ENCODE data around the gene BHLHE40. TPM values are rescaled to one million over a fixed set of nuclear protein-coding genes. Genes with fewer than 3 reads are reported as not detected.

Gene BHLHE40
- total and polyA plus RNA-seq, 2 experiments from 2014 or later = 1.7 to 2.2 TPM

DNA sequence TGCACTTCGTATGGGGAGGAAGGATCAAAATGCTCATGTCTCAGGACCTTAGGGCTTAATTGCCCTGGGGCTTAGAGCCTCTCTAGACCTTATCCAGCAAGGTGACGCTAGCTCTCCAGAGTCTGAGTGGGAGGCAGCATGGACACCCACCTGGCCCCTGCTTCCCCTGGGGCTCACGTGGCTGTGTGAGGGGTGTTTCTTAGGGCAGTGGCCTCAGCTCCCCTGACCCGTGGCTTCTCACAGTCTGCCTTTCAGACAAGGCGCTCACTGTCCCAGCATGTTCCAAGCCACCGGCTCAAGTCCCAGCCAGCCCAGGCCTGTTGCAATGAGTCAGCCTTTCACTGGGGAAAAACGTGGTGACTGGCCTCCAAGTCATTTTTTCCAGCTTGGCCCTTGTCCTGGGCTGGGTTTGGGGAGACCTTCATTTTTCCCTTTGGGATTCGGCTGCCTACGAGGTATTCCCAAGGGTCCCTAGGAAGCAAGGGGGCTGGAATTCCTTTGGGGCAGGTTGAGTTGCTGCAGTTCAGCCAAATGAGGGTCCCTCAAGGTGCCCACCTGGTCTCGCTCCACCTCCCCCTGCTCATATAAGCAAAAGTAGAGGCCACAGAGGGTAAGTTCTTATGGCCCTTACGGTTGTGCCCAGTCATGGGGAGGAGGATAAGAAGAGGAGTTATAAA is 15.7 kb downstream of the BHLHE40 start (continued):
- TF ChIP-seq CTCF (conservative IDR thresholded peaks at IDR 0.05; ENCODE audit: low read depth in 2 of 2) = no peak

- ATAC-seq (no peak), DNase-seq (ENCODE audit: low spot score) (no peak)
- H3K4me3 Mint-ChIP-seq = no peak overlapping the region
- no peak overlapping the region for H3K4me2 ChIP-seq
- peak overlapping the region; percentile 52; the same call in 1 of the 2 replicates for H2AFZ ChIP-seq
- H3K27ac Mint-ChIP-seq = no peak overlapping the region
- no peaks in the 10 kb centered on the region for H3K9me2 ChIP-seq (ENCODE audit: insufficient read depth)
- no peaks in the 10 kb centered on the region for H3K27me3 ChIP-seq (ENCODE audit: insufficient read depth)
- H3K9me3 Mint-ChIP-seq = no peaks in the 10 kb centered on the region
- H3K4me1 ChIP-seq (ENCODE audit: insufficient read depth) = peaks cover 6% of the 10 kb centered on the region; the same call in 1 of the 2 replicates
- no peaks in the 10 kb centered on the region for H3K79me2 ChIP-seq (replicated peaks; ENCODE audit: insufficient read depth)
- no peaks in the 10 kb centered on the region for H3K36me3 ChIP-seq (ENCODE audit: insufficient read depth)
- peaks cover 7% of the 10 kb centered on the region for H3K27me3 Mint-ChIP-seq (ENCODE audit: insufficient read depth, low read depth, poor library complexity)
- H3K4me3 ChIP-seq = no peak overlapping the region
- no peaks in the 10 kb centered on the region for H3F3A ChIP-seq (replicated peaks; ENCODE audit: low read depth)
- no peaks in the 10 kb centered on the region for H3K36me3 Mint-ChIP-seq (ENCODE audit: low read depth)
- no peak overlapping the region for H3K27ac ChIP-seq (ENCODE audit: low read depth)
- no peaks in the 10 kb centered on the region for H4K20me1 ChIP-seq (replicated peaks; ENCODE audit: insufficient read depth)
- peaks cover 18% of the 10 kb centered on the region for H3K4me1 Mint-ChIP-seq
- TF ChIP-seq POLR2AphosphoS5 (IDR thresholded peaks at IDR 0.05; ENCODE audit: low read depth) (no peak), CREB1 (CRISPR knock-in tag; IDR thresholded peaks at IDR 0.05; ENCODE audit: low read depth) (no peak), JUNB (IDR thresholded peaks at IDR 0.05; ENCODE audit: unreplicated experiment) (no peak), CTCF (conservative IDR thresholded peaks at IDR 0.05; ENCODE audit: low read depth in 2 of 2) (no peak), STAT1 (IDR thresholded peaks at IDR 0.05; ENCODE audit: unreplicated experiment) (no peak), REST (IDR thresholded peaks at IDR 0.05; ENCODE audit: unreplicated experiment) (no peak), ZNF331 (CRISPR knock-in tag; IDR thresholded peaks at IDR 0.05; ENCODE audit: low read depth) (no peak), ZNF114 (CRISPR knock-in tag; IDR thresholded peaks at IDR 0.05) (no peak), NANOG (IDR thresholded peaks at IDR 0.05; ENCODE audit: borderline replicate concordance) (no peak)
- TF ChIP-seq, protein P1, sequence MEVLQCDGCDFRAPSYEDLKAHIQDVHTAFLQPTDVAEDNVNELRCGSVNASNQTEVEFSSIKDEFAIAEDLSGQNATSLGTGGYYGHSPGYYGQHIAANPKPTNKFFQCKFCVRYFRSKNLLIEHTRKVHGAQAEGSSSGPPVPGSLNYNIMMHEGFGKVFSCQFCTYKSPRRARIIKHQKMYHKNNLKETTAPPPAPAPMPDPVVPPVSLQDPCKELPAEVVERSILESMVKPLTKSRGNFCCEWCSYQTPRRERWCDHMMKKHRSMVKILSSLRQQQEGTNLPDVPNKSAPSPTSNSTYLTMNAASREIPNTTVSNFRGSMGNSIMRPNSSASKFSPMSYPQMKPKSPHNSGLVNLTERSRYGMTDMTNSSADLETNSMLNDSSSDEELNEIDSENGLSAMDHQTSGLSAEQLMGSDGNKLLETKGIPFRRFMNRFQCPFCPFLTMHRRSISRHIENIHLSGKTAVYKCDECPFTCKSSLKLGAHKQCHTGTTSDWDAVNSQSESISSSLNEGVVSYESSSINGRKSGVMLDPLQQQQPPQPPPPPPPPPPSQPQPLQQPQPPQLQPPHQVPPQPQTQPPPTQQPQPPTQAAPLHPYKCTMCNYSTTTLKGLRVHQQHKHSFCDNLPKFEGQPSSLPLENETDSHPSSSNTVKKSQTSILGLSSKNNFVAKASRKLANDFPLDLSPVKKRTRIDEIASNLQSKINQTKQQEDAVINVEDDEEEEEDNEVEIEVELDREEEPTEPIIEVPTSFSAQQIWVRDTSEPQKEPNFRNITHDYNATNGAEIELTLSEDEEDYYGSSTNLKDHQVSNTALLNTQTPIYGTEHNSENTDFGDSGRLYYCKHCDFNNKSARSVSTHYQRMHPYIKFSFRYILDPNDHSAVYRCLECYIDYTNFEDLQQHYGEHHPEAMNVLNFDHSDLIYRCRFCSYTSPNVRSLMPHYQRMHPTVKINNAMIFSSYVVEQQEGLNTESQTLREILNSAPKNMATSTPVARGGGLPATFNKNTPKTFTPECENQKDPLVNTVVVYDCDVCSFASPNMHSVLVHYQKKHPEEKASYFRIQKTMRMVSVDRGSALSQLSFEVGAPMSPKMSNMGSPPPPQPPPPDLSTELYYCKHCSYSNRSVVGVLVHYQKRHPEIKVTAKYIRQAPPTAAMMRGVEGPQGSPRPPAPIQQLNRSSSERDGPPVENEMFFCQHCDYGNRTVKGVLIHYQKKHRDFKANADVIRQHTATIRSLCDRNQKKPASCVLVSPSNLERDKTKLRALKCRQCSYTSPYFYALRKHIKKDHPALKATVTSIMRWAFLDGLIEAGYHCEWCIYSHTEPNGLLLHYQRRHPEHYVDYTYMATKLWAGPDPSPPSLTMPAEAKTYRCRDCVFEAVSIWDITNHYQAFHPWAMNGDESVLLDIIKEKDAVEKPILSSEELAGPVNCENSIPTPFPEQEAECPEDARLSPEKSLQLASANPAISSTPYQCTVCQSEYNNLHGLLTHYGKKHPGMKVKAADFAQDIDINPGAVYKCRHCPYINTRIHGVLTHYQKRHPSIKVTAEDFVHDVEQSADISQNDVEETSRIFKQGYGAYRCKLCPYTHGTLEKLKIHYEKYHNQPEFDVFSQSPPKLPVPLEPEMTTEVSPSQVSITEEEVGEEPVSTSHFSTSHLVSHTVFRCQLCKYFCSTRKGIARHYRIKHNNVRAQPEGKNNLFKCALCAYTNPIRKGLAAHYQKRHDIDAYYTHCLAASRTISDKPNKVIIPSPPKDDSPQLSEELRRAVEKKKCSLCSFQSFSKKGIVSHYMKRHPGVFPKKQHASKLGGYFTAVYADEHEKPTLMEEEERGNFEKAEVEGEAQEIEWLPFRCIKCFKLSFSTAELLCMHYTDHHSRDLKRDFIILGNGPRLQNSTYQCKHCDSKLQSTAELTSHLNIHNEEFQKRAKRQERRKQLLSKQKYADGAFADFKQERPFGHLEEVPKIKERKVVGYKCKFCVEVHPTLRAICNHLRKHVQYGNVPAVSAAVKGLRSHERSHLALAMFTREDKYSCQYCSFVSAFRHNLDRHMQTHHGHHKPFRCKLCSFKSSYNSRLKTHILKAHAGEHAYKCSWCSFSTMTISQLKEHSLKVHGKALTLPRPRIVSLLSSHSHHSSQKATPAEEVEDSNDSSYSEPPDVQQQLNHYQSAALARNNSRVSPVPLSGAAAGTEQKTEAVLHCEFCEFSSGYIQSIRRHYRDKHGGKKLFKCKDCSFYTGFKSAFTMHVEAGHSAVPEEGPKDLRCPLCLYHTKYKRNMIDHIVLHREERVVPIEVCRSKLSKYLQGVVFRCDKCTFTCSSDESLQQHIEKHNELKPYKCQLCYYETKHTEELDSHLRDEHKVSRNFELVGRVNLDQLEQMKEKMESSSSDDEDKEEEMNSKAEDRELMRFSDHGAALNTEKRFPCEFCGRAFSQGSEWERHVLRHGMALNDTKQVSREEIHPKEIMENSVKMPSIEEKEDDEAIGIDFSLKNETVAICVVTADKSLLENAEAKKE (CRISPR knock-in tag; IDR thresholded peaks at IDR 0.05) = no peak
Measured at GRCh38 chr3:4995500-4996053, 16.3 kb downstream of the BHLHE40 start.
